ENCODE data around the gene GNA15.

The GNA15 gene

GRCh38 chr19:3105641-3106508, 30.0 kb upstream of the GNA15 start:
- no peak for DNase-seq (ENCODE audit: low read depth in 1 of 2, low spot score in 1 of 2)

- no peak for DNase-seq (ENCODE audit: low read depth in 1 of 2, low spot score in 1 of 2)
Observed at GRCh38 chr19:3106509-3107141, 29.2 kb upstream of the GNA15 start.

- no peak for DNase-seq (ENCODE audit: low read depth in 1 of 2, low spot score in 1 of 2)
Observed at GRCh38 chr19:3107658-3108057, 28.2 kb upstream of the GNA15 start.

- DNase-seq (ENCODE audit: low read depth in 1 of 2, low spot score in 1 of 2), result peak; percentile 51 to 57
Observed at GRCh38 chr19:3108775-3109174, 27.1 kb upstream of the GNA15 start.

- no peak for DNase-seq (ENCODE audit: low read depth in 1 of 2, low spot score in 1 of 2)
Observed at GRCh38 chr19:3109491-3109890, 26.3 kb upstream of the GNA15 start.

- DNase-seq (ENCODE audit: low read depth in 1 of 2, low spot score in 1 of 2), result no peak
Observed at GRCh38 chr19:3110126-3110825, 25.6 kb upstream of the GNA15 start.

- no peak for DNase-seq (ENCODE audit: low read depth in 1 of 2, low spot score in 1 of 2)
Observed at GRCh38 chr19:3111586-3112247, 24.1 kb upstream of the GNA15 start.

GRCh38 chr19:3112375-3113099, 23.3 kb upstream of the GNA15 start:
- no peak for DNase-seq (ENCODE audit: low read depth in 1 of 2, low spot score in 1 of 2)

- DNase-seq (ENCODE audit: low read depth in 1 of 2, low spot score in 1 of 2), result no peak
Observed at GRCh38 chr19:3113100-3114017, 22.5 kb upstream of the GNA15 start.

- no peak for DNase-seq (ENCODE audit: low read depth in 1 of 2, low spot score in 1 of 2)
Observed at GRCh38 chr19:3114018-3114726, 21.7 kb upstream of the GNA15 start.

GRCh38 chr19:3114811-3115210, 21.0 kb upstream of the GNA15 start:
- DNase-seq (ENCODE audit: low read depth in 1 of 2, low spot score in 1 of 2), result no peak

GRCh38 chr19:3115411-3115810, 20.4 kb upstream of the GNA15 start:
- no peak for DNase-seq (ENCODE audit: low read depth in 1 of 2, low spot score in 1 of 2)

- no peak for DNase-seq (ENCODE audit: low read depth in 1 of 2, low spot score in 1 of 2)
Observed at GRCh38 chr19:3115916-3116602, 19.8 kb upstream of the GNA15 start.

GRCh38 chr19:3116621-3117020, 19.2 kb upstream of the GNA15 start:
- DNase-seq (ENCODE audit: low read depth in 1 of 2, low spot score in 1 of 2), result no peak

GRCh38 chr19:3117716-3118115, 18.1 kb upstream of the GNA15 start:
- no peak for DNase-seq (ENCODE audit: low read depth in 1 of 2, low spot score in 1 of 2)

GRCh38 chr19:3118232-3119070, 17.4 kb upstream of the GNA15 start:
- no peak for DNase-seq (ENCODE audit: low read depth in 1 of 2, low spot score in 1 of 2)

- no peak for DNase-seq (ENCODE audit: low read depth in 1 of 2, low spot score in 1 of 2)
Observed at GRCh38 chr19:3119071-3119595, 16.7 kb upstream of the GNA15 start.
